Activated CD8-positive, alpha-beta memory T cell treated with anti-CD3 and anti-CD28 coated beads, Interleukin-2, amount 50 U/mL, for 4 hours (primary cell): Measurements from ENCODE around the gene NUP210L.
"Not testable (repeated sequence)": the region's sequence is repeated elsewhere in the genome, so short reads cannot be mapped to it uniquely, and the experiment has no call there.

Experiments
- DNase-seq: peaks from one replicate; pipeline ENCODE4 v3.0.0-alpha.2; 2020

The NUP210L gene

GRCh38 chr1:153987621-153988020 is 167.3 kb downstream of the NUP210L start:
- no peak for DNase-seq

DNA sequence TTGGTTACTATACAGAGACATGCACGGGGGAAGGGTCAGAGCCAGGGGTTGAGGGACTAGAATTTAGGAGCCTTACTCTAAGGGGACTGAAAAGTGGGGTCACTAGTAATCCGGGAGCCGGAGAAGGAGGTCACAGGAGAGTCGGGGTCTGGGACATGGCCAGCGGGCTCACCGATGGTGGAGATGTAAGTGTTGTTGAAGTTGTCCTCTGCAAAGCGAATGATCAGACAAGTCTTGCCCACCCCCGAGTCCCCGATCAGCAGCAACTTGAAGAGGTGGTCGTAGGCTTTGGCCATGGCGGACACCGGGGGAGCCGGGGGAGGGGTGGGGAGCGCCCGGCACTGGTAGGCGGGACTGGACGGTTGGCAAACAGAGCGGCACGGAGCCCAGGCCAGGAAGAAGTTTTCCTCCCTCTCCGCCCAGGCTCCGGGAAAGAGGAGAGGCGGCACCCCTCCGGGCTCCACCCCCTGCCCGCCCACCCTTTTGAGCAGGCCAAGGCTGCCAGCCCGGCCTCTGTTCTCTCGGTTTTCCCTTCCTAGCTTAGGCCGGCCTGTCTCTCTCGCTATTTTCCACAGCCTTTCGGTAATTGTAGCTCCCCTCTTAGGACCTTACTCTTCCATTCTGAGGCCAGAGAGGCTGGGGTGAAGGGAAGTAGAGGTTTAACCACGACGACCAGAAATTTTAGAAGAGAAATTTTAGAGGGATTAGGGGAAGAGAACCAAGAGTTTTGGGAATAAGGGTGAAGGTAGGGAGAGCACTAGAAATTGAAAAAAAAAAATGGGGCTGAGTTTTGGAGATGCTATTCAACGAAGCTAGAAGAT is 168.7 kb downstream of the NUP210L start, which contains the start of gene RAB13:
Gene RAB13 (minus strand): TSS at position 399 of the 821 bp plus-strand sequence. CDS start 103 bp downstream, at position 296.
- DNase-seq, result no peak

DNA sequence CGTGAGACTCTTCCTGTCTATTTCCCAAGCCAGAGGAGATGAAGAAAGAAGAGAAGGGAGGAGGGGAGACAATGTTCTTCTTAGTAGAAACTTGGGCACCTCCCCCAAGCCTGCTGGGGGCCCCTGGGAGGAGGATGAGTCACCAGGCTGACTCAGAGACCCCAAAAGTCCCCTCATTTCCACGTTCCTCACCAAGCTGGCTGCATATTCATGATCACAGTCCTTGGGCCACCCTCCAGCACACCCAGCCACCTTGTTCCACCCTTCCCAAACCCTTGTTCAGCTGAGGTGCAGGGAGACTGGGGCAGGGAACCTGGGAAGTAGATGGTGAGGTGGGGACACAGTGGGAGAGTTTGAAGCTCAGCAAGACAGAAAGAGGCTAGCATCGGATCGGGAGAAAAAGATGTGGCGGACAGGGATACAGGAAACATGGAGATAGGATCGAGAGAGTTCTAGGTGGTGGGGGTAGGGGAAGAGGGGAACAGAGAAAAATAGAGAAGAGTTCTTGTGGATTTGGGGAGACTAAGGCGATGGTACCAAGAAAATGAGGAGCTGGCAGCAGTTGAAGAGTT is 169.4 kb downstream of the NUP210L start:
- DNase-seq, result peak; percentile 70

- DNase-seq, result no peak
Measured at GRCh38 chr1:153984123-153984894, 170.6 kb downstream of the NUP210L start.

GRCh38 chr1:153981735-153982134 is 173.1 kb downstream of the NUP210L start:
- not testable (repeated sequence) for DNase-seq

DNA sequence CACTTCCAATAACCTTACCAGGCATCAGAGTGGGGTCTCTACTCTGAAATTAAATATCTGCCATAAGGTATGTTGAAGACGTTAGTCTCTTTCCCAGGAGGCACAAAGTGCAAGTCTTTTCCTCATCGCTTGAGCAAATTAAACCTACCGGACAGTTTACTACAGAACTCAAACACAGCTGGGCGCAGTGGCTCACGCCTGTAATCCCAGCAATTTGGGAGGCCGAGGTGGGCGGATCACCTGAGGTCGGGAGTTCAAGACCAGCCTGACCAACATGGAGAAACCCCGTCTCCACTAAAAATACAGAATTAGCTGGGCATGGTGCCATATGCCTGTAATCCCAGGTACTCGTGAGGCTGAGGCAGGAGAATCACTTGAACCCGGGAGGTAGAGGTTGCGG is 175.8 kb downstream of the NUP210L start:
- DNase-seq, result not testable (repeated sequence)

DNA sequence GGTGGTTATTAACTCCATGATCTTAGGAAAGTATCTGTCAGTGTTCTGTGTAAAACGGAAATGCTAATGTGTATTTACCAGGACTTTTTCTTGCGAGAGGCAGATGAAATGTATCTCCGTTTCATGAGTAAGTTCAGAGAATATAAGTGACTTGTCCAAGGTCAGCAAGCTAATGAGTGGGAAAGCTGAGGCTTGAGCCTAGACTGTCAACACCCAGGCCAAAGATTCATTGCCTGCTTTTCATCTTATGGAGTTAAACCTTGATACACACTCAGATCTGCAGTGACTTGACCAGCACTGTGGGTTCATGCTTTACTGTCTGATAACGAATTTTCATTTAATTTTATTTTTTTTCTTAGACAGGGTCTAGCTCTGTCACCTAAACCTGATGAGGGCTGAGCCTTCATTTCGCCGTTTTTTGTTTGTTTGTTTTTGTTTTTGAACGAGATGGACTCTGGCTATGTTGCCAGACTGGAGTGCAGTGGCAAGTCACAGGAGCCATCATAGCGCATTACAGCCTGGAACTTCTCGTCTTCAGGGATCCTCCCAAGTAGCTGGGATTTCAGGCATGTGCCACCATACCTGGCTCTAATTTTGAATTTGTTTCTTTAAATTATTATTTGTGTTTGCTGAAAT is 176.5 kb downstream of the NUP210L start:
- DNase-seq, result no peak

- peak; percentile 87 for DNase-seq
Measured at GRCh38 chr1:153977250-153978240, 177.3 kb downstream of the NUP210L start, which contains the start of gene JTB. Gene JTB, minus strand, starts transcription at chr1:153977674. Its CDS starts 422 bp downstream, at chr1:153977252.

GRCh38 chr1:153976819-153977249 is 178.0 kb downstream of the NUP210L start:
- DNase-seq, result no peak

GRCh38 chr1:153973525-153973924 is 181.3 kb downstream of the NUP210L start:
- no peak for DNase-seq

GRCh38 chr1:153973071-153973470 is 181.8 kb downstream of the NUP210L start:
- DNase-seq, result no peak

GRCh38 chr1:153970346-153970745 is 184.5 kb downstream of the NUP210L start:
- DNase-seq, result no peak

GRCh38 chr1:153968972-153969371 is 185.9 kb downstream of the NUP210L start:
- DNase-seq, result no peak

DNA sequence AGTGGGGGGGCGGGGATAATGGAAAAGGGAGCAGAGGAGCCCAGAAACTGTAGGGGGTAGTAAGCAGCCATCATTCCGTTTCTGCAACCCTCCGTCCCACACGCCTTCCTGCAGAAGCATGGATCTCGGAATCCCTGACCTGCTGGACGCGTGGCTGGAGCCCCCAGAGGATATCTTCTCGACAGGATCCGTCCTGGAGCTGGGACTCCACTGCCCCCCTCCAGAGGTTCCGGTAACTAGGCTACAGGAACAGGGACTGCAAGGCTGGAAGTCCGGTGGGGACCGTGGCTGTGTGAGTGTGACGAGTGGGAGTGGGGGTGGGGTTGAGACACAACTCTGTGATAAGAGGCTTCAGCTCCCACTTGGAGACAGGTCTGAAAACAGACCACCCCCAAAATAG is 186.5 kb downstream of the NUP210L start:
- no peak for DNase-seq

- no peak for DNase-seq
Measured at GRCh38 chr1:153968000-153968363, 186.9 kb downstream of the NUP210L start.

DNA sequence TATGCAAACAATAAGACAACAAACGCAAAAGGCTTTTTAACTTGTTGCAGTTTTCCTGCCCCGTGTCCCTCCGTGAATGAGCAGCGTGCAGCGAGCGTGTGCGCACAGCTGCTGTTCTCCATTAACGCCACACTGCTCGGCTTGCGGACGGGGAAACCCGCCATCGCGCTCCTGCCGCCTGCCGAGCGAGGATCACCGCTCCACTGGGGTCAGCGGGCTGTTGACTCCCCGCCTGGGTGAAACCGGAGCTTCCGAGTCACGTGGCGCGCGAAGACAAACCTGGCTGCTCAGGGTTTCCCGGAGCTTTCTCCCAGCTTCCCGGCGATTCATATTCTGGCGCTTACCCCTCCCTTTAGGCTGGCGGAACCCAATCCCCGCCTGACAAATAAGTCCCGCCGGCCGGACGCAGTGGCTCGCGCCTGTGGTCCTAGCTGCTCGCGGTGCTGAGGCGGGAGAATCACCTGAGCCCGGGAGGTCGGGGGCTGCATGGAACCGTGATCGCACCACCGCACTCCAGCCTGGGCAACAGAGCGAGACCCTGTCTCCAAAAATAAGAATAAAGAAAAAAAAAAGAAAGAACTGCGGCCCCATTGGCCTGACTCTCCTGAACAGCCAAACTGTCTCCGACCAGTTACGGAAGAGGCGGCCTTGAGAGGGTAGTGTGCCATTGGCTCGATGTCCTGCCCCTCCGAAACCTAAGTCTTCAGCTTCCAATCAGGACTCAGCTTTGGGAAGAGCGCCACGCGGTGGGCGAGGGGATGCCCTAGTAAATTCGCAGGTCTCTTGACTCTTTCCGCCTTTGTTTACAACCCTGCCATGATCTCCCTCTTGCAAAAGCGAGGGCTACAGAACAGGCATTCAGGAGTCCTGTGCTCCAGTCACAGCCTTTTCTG is 187.5 kb downstream of the NUP210L start, which contains the start of gene CREB3L4:
Gene CREB3L4 (plus strand): TSS at position 796 of the 893 bp plus-strand sequence. CDS start 624 bp downstream, outside the sequence.
- peak; percentile 81 for DNase-seq

- DNase-seq, result no peak
Measured at GRCh38 chr1:153963850-153964331, 191.0 kb downstream of the NUP210L start.

GRCh38 chr1:153963030-153963849 is 191.6 kb downstream of the NUP210L start, which contains the start of gene SLC39A1:
Gene SLC39A1, minus strand, starts transcription at chr1:153963537. Its CDS starts 822 bp downstream, at chr1:153962715.
- DNase-seq, result peak; percentile 94
